HPDE6-E6E7 (cell line): ENCODE results near the gene PIK3C3.
"Not testable (repeated sequence)": the region's sequence is repeated elsewhere in the genome, so short reads cannot be mapped to it uniquely, and the experiment has no call there.

Source experiments
- DNase-seq: peaks from one replicate; pipeline ENCODE4 v3.0.0; 2011; ENCODE audit warnings: missing footprints; ENCODE audit errors: extremely low spot score

PIK3C3 gene

DNA sequence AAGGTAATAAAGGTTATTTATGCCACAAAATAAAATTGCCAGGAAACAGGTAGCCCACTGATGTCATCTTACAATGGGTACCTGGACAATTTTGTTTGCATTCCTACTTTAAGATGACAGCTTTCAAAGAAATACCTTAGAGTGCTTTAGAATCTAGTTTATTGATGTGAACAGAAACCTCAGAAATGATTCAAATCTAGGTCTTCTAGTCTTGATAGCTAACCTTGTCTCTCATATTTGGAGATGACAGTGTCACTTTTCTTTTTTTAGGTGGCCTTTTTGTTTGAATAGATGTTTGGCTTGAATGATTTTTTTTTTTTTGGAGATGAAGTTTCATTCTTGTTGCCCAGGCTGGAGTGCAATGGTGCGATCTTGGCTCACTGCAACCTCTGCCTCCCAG, 69.1 kb downstream of the PIK3C3 start:
- DNase-seq: no peak

DNA sequence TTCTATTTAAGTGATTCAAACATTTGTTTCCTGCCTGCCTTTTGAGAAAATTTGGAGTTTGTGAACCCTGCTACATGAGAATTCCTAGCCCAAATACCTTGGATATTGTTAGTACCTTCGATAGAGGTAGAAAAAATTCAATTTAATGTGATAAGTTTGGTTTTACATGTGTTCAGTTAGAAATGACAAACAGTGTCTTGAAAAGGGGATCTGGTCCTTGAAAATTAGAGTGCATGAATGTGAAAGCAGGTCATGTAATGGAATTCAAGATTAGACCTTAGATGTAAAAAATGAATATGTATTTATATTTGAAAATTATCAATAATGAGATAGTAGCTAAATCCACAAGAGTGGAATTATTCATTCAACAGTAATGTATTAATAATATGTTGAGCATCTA, 70.5 kb downstream of the PIK3C3 start:
- no peak for DNase-seq

DNA sequence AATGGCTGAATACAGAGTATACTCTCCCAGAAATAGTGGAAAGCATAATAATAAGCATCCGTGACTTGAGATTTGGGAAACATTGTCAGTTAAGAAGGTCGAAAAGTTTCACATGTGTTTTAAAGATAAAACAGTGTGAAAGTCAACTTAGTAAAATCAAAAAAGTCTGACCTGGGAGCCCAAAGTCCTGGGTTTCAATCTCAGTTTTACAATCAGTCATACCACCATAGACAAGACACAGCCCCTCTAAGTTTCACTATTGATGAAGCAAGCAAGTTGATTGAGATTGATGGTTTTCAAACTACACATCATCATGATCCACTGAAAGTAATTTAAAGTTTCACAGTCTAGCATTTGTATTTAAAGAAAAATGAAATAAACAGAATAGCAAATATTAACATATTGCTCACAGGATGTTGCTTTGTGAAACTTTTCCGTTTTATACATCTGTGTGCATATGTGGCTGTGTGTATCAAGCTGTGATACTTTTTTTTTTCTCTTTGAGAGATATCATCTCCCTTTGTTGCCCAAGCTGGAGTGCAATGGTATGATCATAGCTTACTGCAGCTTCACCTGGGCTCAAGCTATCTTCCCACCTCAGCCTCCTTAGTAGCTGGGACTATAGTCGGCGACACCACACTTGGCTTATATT, 71.1 kb downstream of the PIK3C3 start:
- no peak for DNase-seq

DNA sequence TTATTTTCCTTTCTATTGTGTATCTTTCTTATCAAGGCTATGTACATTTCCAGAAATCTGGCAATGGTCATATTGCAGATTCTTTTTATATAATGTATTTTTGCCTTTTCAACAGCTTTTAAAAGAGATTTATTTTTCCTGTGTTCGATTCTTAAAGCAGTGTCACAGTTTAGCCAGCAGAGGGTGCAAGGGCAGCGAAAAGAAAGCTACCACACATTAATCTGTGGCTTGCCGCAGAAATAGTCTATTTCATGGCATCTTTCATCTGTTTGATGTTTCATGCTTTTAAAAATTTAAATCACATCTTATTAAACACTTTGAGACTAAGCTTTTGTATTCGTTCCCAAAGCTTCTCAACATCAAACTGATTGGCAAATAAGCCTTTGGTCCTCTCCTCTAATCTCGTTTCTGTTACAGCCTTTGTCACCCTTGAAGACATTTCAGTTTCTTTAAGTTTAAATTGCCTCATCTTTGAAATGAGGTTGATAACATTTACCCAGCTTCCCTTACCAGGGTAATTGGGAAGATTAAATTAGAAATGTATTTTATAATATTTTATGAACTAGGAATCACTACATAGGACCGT, 73.3 kb downstream of the PIK3C3 start:
- DNase-seq: no peak

DNA sequence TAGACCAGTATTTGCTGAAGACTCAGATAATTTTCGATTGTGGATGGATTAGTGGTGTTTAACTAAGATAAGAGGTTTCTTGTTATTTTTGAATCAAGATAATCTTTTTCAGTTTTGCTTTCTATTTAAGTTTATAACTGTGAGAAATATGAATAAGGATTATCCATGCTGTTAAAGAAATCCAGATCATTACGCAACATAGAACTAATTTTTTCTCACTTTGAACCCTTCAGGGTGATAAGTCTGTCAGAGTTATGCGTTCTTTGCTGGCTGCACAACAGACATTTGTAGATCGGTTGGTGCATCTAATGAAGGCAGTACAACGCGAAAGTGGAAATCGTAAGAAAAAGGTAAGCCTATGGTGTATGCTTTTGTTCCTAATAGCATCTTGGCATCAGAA, 74.1 kb downstream of the PIK3C3 start:
- DNase-seq: no peak

DNA sequence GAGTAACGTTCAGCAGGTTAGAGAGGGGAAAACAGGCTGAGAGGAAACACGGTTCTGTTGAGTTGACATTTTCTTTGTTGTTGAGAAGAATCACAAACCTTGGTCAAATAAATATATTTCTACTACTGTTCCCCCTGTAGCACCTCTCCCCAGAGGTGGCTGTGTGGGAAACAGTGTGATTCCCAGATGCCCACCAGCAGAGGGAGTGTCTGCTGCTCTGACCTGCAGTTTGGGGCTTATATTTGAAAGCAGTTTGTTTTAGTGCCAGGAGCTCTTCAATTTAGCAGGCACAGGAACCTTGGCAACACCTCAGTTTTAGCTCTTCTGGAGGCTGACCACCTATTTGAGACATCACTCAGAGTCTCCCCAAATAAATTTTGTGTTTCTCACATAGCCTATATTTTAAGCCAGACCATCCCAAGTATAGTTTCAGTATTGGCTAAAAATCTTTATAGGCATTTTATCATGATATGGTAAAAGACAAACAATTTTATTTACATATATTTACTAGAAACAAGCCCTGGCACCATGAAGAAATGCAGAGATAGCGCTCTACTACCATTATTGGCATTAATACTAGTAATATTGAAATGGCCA, 75.7 kb downstream of the PIK3C3 start:
- peak; percentile 32 for DNase-seq

DNA sequence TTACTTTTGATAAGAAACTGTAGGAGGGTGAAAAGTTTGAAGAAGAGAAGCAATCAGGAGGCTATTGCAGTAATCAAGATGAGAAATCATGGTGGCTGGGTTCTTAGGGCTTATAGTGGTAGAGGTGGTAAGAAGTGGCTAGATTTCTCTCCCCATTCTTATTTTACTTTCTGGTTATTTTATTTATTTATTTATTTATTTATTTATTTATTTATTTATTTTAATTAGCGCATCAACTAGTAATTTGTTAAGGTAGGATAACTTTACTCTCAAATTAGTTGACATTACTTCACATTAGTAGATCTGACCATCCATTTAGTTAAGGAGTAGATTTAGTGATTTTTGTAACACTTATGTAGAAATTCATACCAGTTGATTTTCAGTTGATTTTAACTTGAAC, 77.4 kb downstream of the PIK3C3 start:
- no peak for DNase-seq

DNA sequence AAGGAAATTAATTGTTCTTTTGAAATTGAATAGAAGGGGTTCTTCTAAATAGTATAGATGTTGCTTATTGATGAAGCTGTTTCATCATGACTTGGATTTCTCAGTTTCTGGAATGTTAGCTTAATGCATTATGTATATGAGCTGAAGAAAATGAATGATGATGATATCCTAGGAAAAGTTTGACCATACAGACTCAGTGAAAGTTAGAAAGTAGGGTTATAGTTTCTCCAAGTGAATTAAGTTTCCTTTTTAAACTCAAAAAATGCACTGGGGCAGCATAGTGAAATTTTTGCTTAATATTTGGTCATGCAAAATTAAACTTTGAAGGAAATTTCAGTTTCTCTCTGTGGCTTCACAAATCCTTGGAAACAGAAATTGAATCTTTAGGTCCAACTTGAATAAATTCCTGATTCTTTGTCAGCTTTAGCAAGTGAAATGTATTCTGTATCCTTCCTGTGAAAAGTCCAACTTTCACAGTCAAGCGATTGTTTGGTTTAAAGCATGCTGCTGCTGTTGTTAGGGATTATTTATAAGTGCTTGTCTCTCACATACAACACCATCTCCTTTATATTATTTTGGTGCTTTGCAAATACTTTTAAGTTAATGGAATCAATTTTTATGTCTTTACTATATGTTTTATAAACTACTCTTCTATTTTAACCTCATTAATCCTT, 78.2 kb downstream of the PIK3C3 start:
- DNase-seq: no peak

DNA sequence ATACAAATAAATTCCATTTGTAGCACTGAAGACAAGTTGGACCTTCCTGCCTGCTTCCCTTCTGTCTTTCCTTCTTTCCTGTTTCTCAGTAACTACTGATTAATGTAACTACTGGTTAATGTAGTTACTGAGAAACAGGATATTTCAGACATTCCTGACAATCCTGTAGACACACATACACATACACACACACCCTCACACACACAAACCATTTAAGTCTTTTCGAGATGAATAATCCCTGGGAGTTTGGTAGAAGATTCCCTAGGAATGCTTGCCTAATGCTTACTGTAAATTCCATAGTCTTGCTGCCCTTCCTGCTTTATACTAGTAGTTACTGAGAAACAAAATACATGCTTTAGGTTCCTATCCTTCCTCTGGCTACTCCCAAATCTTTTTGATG, 83.9 kb downstream of the PIK3C3 start:
- DNase-seq: no peak

DNA sequence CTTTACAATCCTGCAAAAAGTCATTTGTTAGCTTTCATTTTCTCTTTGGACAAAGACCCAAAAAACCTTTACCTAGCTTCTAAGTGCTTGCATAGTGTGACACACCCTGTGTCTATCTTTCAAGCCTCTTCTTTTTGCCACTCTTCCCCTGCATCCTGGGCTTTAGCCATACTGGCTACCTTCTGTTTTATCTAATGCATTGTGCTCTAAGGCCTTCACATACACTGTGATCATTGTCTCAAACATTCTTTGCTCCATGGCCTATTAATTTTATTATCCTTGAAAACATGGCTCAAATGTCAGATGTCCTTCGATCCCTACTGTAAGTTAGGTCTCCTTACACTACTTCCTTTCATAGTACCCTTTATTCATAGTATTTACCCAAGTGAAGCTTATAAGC, 84.4 kb downstream of the PIK3C3 start:
- DNase-seq: no peak

DNA sequence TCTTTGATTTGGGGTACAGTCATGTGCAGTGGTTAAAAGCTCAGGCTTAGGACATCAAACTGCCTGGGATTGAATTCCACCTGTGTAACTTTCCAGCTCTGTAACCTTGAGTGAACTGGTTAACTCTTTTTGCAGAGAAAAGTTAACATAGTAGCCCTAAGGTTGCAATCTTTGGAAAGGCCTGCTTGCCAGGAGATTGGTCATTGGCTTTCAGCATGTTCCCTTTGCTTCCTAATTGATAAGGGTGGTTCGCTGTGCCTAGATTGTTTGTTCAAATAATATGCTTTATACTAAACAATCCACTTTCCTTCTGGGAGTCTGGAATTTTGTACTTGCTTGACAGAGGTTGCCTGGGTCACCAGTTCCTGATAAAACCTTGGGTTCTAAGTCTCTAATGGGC, 86.8 kb downstream of the PIK3C3 start:
- no peak for DNase-seq

DNA sequence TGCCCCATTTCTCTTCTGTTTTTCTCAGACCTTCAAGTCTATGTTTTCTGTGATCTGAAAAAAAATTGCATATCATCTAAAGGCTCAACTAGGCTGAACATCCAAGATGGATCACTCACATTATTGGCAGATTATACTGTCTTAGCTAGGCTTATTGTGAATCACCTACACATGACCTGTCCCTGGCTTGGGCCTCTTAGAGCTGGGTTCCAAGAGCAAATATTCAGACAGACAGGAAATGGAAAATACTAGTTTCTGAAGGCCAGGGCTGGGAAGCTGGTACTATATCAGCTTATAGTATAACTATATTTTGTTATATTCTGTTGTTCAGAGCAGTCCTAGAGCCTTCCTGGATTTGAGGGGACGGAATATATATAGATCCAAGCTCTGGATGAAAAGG, 90.3 kb downstream of the PIK3C3 start:
- no peak for DNase-seq

DNA sequence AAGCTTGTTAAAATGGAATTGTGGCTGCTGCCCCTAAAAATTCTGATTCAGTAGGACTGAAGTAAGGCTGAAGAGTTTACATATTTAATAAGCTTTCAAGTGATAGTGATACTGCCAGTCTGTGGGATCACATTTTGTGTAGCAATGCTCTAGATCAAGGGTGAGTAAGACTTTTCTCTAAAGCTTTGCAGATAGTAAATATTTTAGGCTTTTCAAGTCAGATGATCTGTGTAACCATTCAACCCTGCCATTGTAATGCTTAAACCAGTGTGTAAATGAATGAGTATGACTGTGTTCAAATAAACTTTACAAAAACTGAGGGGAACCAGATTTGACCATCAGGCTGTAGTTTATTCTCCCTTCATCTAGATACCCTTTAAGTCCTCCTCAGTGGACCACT, 92.7 kb downstream of the PIK3C3 start:
- no peak for DNase-seq

DNA sequence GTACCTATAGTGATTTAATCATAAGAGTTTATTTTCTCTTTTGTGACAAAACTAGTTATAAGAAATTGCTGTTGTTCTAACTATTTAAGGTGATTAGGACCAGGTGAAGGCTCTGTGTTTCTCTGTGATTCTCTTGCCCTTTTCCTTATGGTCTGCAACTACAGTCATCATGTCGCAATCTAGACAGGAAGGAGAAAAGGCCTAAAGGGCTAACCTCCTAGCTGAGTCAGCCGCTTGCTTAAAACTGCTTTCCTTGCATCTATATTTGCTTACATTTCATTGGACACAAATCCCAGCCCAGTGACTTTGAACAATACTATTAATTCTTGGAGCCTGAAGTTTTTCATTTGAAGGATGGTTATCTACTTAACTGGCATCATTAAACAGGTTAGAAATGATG, 93.1 kb downstream of the PIK3C3 start:
- peak; percentile 49 for DNase-seq

DNA sequence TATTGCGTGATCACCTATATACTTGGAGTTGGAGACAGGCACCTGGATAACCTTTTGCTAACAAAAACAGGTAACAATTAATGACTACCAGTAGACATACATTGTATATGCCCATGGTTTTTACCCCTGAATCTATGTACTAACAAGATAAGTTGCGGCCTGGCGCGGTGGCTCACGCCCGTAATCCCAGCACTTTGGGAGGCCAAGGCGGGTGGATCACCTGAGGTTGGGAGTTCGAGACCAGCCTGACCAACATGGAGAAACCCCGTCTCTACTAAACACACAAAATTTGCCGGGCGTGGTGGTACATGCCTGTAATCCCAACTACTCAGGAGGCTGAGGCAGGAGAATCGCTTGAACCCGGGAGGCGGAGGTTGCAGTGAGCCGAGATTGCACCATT, 94.5 kb downstream of the PIK3C3 start:
- DNase-seq: not testable (repeated sequence)

DNA sequence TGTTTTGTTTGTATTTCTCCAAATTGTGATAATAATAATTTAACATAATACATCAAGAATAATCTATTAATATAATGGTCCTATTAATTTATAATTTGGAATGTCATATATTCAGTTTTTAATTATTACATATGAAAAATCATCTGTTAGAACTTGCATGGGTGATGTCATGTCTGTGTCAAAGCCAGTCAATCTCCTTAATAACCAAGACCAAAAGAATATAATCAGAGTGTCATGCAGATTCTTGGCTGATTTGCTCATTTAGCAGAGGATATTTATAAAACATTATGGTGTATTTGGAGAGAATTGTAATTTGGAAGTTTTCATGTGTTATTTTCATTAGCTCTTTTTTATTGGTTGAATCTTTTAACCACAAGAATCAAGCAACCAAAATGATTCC, 96.4 kb downstream of the PIK3C3 start:
- no peak for DNase-seq

DNA sequence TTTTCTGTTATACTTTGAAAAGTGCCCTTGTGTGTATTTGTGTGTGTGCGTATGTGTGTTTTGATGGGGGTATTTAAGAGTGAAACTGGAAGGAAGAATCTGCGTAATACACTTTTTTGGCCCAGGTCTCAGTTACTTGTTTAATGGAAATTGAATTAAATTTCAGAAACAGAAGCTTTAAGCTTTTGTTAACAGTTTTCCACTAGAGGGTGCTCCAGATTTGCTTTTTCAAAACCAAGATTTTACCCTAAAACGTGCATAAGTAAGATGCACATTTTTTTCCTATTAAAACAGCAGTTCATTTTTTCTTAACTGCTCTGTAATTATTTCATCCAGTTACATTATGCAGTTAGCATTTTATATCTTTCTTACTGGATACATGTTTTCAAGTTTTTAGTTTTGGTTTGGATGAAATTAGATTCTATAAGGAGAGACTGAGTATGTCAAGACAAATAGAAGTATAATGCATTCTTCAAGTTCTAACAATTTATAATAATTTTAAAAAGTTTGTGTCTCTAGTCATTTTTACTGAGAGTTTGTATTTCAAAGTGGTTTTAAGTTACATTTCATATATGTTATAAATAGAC, 97.2 kb downstream of the PIK3C3 start:
- no peak for DNase-seq

DNA sequence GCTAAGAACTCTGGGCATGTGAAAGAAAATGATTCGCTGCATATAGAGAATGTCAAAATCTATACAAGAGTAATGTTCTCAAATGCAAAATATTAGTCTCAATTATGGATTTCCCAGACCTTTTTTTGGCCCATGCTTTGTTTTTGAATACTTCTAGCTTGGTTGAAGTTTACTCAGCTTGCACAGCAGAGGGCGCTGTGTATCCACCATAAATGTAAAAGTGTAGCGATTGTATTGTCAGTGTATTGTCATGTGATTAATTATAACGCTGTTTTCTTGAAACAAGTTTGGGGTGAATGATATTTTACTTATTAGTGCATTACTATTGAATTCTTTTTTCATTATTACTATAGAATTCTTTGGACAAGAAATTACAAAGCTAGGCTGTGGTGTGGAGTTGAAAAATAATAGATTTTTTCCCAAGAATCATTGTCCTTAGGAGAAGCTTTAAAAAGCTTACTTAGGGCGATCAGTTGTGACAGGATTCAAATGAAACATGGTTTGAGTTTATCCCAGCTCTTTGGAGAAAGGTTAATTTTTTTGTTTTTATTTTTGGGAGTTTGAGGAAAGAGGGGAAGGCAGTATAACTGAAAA, 98.3 kb downstream of the PIK3C3 start:
- no peak for DNase-seq

DNA sequence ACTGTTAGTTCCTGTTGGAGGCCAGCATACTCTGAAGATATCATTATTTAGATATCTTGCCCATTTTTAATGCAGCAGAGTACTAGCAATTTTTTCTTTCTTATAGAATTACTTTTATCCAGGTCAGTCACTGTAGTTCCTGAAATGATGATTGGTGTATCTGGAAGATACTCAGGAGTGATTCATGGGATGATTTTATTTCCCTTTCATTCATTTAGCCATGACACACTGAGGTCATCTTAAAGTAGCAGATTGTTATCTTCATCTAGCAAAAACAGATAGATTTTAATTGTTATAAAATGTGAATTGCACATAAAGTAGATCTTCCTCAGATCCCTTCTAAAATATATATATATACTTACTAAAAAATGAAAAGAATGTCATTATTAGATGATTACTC, 109.1 kb downstream of the PIK3C3 start:
- DNase-seq: no peak

DNA sequence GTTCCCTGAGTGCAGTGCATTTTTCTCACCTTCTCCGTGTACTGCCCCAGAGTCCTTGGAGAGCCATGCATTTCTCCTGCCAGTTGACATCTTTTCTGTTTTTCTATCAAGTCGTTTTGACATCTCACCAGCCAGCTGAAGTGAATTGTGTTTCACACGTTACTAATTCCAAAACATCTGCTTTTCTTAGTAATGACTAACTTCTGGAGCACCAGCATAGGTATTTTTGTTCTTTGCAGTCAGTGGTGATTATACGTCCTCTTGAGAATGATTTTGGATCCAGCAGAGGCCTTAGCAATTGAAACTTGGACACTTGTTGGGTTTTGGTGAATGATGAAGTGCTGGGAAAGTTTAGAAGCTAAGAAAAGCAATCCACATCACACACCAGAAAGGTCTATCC, 112.5 kb downstream of the PIK3C3 start:
- no peak for DNase-seq

DNA sequence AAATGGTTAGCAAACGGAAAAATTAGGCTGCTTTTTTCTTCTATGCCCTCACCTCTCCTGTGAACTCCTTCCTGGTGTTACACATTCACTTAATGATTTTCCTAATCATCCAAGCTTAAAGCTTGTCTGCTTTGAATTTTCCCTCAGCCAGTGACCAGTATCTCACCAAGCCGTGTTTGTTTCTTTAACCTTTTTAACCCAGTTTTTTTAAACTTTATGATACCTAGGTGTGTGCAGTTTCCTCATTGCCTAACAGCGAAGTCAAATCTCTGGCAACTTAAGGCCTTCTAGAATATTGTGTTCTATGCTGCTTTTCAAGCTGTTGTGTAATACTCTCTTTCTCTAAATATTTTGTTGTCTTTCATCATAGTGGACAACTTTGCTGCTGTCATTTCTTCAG, 113.0 kb downstream of the PIK3C3 start:
- DNase-seq: no peak

DNA sequence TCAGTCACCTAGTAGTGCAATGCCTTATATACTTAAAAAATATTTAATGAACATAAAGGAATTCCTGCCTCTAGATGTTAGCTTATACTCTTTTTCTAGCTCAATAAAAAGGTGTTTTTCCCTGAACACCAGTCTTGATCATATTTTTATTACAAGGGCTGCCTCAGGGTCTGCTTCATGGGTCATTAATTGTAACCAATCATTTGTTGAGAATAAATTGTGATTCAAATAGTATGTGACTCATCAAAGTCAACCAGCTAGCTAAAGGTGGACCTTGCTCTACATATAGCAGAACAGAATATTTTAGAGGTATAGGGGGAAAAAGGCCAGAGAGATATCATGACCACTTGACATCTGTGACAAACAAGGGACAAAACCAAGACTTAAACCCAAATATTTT, 114.0 kb downstream of the PIK3C3 start:
- no peak for DNase-seq
